GM23248 (cell line): Measurements from ENCODE around the gene CCS. TPM values are rescaled to one million over a fixed set of nuclear protein-coding genes. Genes with fewer than 3 reads are reported as not detected.
A peak's percentile ranks its signal among the peaks of the same experiment; 100 is the strongest.

ENCODE experiments used
- DNase-seq: peaks from one replicate; pipeline ENCODE4 v3.0.0-alpha.2; 2015
- H2AFZ ChIP-seq: fragments of 200-600 bp; sonication (generic); 2 replicates; pipeline ENCODE4 v1.6.1; 2016; ENCODE audit warnings: antibody characterized with exemption
- H3F3A ChIP-seq: fragments of 200-600 bp; sonication (generic); 2 replicates; pipeline ENCODE4 v1.6.1; 2016; ENCODE audit warnings: mild to moderate bottlenecking, antibody characterized with exemption, mixed run types; ENCODE audit not compliant: insufficient read depth
- H3K27ac ChIP-seq: fragments of 200-600 bp; sonication (generic); 2 replicates; pipeline ENCODE4 v1.5.1; 2016; ENCODE audit warnings: mild to moderate bottlenecking
- H3K27me3 ChIP-seq: fragments of 200-600 bp; sonication (generic); replicated peaks from 2 replicates; pipeline ENCODE4 v1.6.1; 2016; ENCODE audit warnings: mild to moderate bottlenecking; ENCODE audit not compliant: insufficient read depth
- H3K36me3 ChIP-seq: fragments of 200-600 bp; sonication (generic); 2 replicates; pipeline ENCODE4 v1.6.1; 2016; ENCODE audit warnings: low read depth, mild to moderate bottlenecking
- H3K4me1 ChIP-seq: fragments of 200-600 bp; sonication (generic); 2 replicates; pipeline ENCODE4 v1.6.1; 2016; ENCODE audit warnings: mild to moderate bottlenecking; ENCODE audit not compliant: insufficient read depth
- H3K4me2 ChIP-seq: fragments of 200-600 bp; sonication (generic); one replicate; pipeline ENCODE4 v1.6.1; 2016; ENCODE audit warnings: mild to moderate bottlenecking; ENCODE audit not compliant: unreplicated experiment
- H3K4me3 ChIP-seq: fragments of 200-600 bp; sonication (generic); 2 replicates; pipeline ENCODE4 v1.5.1; 2016; ENCODE audit warnings: mild to moderate bottlenecking
- H3K79me2 ChIP-seq: fragments of 200-600 bp; sonication (generic); 2 replicates; pipeline ENCODE4 v1.6.1; 2016; ENCODE audit warnings: mild to moderate bottlenecking; ENCODE audit not compliant: insufficient read depth
- H3K9ac ChIP-seq: fragments of 200-600 bp; sonication (generic); 2 replicates; pipeline ENCODE4 v1.6.1; 2016; ENCODE audit warnings: mild to moderate bottlenecking
- H3K9me2 ChIP-seq: fragments of 200-600 bp; sonication (generic); 2 replicates; pipeline ENCODE4 v1.6.1; 2016; ENCODE audit warnings: mixed run types, mild to moderate bottlenecking, moderate library complexity; ENCODE audit not compliant: insufficient read depth
- H3K9me3 ChIP-seq: fragments of 200-600 bp; sonication (generic); one replicate; pipeline ENCODE4 v1.6.1; 2017; ENCODE audit warnings: low read depth
- H4K20me1 ChIP-seq: fragments of 200-600 bp; sonication (generic); 2 replicates; pipeline ENCODE4 v1.6.0; 2016; ENCODE audit not compliant: insufficient read depth
- EZH2 ChIP-seq: fragments of 200-600 bp; sonication (generic); IDR thresholded peaks from 2 replicates; pipeline ENCODE4 v1.6.1; 2018; ENCODE audit warnings: antibody characterized with exemption, mild to moderate bottlenecking; ENCODE audit not compliant: insufficient read depth, poor library complexity, severe bottlenecking
- EZH2phosphoT487 ChIP-seq: fragments of 200-600 bp; sonication (generic); IDR thresholded peaks from 2 replicates; pipeline ENCODE4 v1.6.1; 2018; ENCODE audit warnings: antibody characterized with exemption, moderate library complexity, mild to moderate bottlenecking, low read depth; ENCODE audit not compliant: insufficient read depth
- WGBS, 2 experiments: methylation state at CpG; one replicate each; pipeline ENCODE4 v1.1.6; 2015 to 2017; ENCODE audit warnings: low lambda C conversion rate in 2 of 2, low coverage in 1 of 2; ENCODE audit errors: missing lambda C conversion rate in 2 of 2; 5-methylcytosine and 5-hydroxymethylcytosine counted together
- in situ Hi-C: fragments of 300-500 bp; cut with MboI; formaldehyde crosslinking; loops from 2 replicates; pipeline ENCODE4 v1.15.0; 2020
- polyA plus RNA-seq: library from polyadenylated mRNA; unstranded; fragments of >200 nt; fragmentation: Nextera tagmentation; extraction: Ambion mirVana; gene quantifications from 2 replicates; pipeline ENCODE4 v1.2.1, GENCODE V29; 2016
- total RNA-seq: library from RNA; depleted of rRNA; stranded (reverse); fragments of >200 nt; shearing (Covaris generic); gene quantifications from 2 replicates; pipeline ENCODE4 v1.2.3, GENCODE V29; 2014

Gene CCS
- total and polyA plus RNA-seq, 2 experiments from 2014 or later, result 28.0 to 44.2 TPM

DNA sequence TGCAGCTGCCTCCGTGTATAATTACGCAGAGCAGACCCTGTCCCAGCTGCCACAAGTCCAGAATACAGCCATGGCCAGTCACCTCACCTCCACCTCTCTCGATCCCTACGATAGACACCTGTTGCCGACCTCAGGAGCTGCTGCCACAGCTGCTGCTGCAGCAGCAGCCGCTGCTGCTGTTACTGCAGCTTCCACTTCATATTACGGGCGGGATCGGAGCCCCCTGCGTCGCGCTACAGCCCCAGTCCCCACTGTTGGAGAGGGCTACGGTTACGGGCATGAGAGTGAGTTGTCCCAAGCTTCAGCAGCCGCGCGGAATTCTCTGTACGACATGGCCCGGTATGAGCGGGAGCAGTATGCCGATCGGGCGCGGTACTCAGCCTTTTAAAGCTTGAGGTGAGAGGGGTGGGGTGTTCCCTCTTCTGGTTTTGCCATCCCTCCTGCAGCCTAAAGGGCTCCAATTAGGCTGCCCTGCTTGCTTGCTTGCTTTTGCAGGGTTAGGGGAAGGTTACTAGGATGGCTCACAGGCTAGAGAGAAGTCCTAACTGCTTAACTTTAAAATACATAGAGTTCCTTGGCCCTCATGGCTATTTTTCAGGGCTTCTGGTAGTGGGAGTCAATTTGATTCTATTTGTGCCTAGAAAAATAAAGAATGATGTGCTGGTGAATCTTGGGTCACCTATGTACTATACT is 50.9 kb downstream of the CCS start:
- 89 to 91% methylated on average over 24 of the region's 24 CpGs for WGBS, 2 experiments
- no peaks in the 10 kb centered on the region for H3K27me3 ChIP-seq
- H3F3A ChIP-seq, result peaks cover 55% of the 10 kb centered on the region
- H3K4me1 ChIP-seq, result peaks cover 47% of the 10 kb centered on the region
- in situ Hi-C loops, result no loop called here
- peaks cover 57% of the 10 kb centered on the region for H4K20me1 ChIP-seq
- H2AFZ ChIP-seq, result no peak overlapping the region
- H3K9ac ChIP-seq, result no peak overlapping the region
- H3K9me3 ChIP-seq, result no peaks in the 10 kb centered on the region
- H3K4me2 ChIP-seq, result peak overlapping the region; percentile 8
- no peak overlapping the region for H3K4me3 ChIP-seq
- no peaks in the 10 kb centered on the region for H3K9me2 ChIP-seq
- TF ChIP-seq EZH2, result no peak
- no peak for TF ChIP-seq EZH2phosphoT487
- H3K79me2 ChIP-seq, result peaks cover 100% of the 10 kb centered on the region
- H3K27ac ChIP-seq, result no peak overlapping the region
- DNase-seq, result no peak
- peaks cover 74% of the 10 kb centered on the region for H3K36me3 ChIP-seq

DNA sequence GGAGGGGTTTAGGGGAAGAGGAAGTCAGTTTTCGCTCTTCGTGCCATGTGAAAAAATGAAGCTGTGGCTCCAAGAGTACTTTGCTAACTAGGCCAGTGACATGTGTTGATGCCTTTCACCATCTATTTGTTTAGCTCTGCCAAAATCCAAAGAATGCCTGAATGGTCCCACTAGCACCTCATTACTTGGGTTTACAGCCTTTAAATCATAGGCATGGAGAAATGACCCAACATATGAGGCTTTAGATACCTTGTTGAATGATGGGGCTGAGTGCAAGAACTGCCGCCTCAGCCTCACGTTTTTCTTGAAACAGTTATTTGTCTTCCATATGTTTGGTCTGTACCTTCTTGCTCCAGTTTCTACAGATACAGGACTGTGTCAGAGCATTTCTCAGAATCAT is 53.8 kb downstream of the CCS start:
- in situ Hi-C loops, result no loop called here
- peaks cover 39% of the 10 kb centered on the region for H4K20me1 ChIP-seq
- no peaks in the 10 kb centered on the region for H3K9me2 ChIP-seq
- no peak overlapping the region for H3K9ac ChIP-seq
- no peak overlapping the region for H3K4me3 ChIP-seq
- H3K36me3 ChIP-seq, result peaks cover 83% of the 10 kb centered on the region
- no peaks in the 10 kb centered on the region for H3K9me3 ChIP-seq
- H2AFZ ChIP-seq, result no peak overlapping the region
- DNase-seq, result no peak
- H3K27me3 ChIP-seq, result no peaks in the 10 kb centered on the region
- H3K27ac ChIP-seq, result no peak overlapping the region
- H3K4me2 ChIP-seq, result no peak overlapping the region
- H3K79me2 ChIP-seq, result peaks cover 99% of the 10 kb centered on the region
- WGBS, 2 experiments, result 85 to 86% methylated on average over 4 of the region's 4 CpGs
- peaks cover 49% of the 10 kb centered on the region for H3F3A ChIP-seq
- H3K4me1 ChIP-seq, result peaks cover 26% of the 10 kb centered on the region
- no peak for TF ChIP-seq EZH2phosphoT487
- no peak for TF ChIP-seq EZH2

DNA sequence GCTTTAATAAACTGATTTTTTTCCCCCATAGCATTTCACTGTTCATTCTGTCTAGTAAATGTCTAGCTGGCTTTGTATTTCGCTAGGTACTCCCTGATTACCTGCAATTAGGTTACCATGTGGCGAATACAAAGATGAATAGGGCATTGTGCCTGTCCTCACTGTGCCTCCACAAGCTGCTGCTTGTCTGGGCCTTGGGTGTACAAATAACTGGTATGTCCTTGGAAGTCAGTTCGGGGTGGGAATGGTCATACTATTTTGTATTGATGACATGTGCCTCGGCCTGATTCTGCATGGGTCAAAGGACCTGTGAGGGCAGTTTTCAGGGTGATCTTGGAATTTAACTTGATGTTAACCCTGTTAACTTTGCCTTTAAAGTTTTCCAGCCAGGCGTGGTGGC is 56.9 kb downstream of the CCS start:
- no peak overlapping the region for H3K4me2 ChIP-seq
- no peak for TF ChIP-seq EZH2phosphoT487
- TF ChIP-seq EZH2, result no peak
- peaks cover 52% of the 10 kb centered on the region for H3K36me3 ChIP-seq
- H3K9ac ChIP-seq, result no peak overlapping the region
- H3K27ac ChIP-seq, result no peak overlapping the region
- no peak for DNase-seq
- H3K4me3 ChIP-seq, result no peak overlapping the region
- H3F3A ChIP-seq, result peaks cover 54% of the 10 kb centered on the region
- H3K79me2 ChIP-seq, result peaks cover 99% of the 10 kb centered on the region
- no peaks in the 10 kb centered on the region for H3K27me3 ChIP-seq
- no peak overlapping the region for H2AFZ ChIP-seq
- in situ Hi-C loops, result no loop called here
- WGBS, 2 experiments, result 94 to 98% methylated on average over 5 of the region's 5 CpGs
- peaks cover 17% of the 10 kb centered on the region; the same call in 1 of the 2 replicates for H4K20me1 ChIP-seq
- peaks cover 12% of the 10 kb centered on the region for H3K4me1 ChIP-seq
- no peaks in the 10 kb centered on the region for H3K9me2 ChIP-seq
- H3K9me3 ChIP-seq, result no peaks in the 10 kb centered on the region

DNA sequence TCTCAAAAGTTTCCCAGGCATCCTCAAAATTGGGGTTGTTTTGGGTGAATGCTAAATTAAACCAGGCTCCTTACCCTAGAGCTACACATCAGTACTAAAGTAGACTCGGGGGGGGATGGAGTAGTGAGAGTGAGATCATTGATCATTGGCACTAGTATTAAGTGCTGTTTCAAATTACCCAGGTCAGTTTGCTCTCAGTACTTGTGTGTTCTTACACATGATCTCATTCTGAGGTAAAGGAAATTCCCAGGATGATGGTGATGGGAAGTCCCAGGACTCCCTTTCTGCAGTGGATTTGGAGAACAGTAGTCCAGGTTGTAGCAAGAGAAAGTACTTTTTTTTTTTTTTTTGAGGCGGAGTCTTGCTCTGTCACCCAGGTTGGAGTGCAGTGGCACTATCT is 58.0 kb downstream of the CCS start:
- Histone ChIP-seq H3K27ac (peak overlapping the region; percentile 9; the same call in 1 of the 2 replicates), H3K4me3 (no peak overlapping the region), H3K36me3 (peaks cover 41% of the 10 kb centered on the region), H2AFZ (no peak overlapping the region), H3K9me3 (no peaks in the 10 kb centered on the region), H3K9me2 (no peaks in the 10 kb centered on the region), H3K9ac (no peak overlapping the region), H3K4me2 (no peak overlapping the region), H3F3A (peaks cover 45% of the 10 kb centered on the region), H3K4me1 (0 out of 2 replicates have a peak, but pooled peaks cover 4% of the 10 kb centered on the region), H3K27me3 (no peaks in the 10 kb centered on the region), H3K79me2 (peaks cover 99% of the 10 kb centered on the region), H4K20me1 (peaks cover 13% of the 10 kb centered on the region; the same call in 1 of the 2 replicates)
- in situ Hi-C loops, result no loop called here
- TF ChIP-seq EZH2 (no peak), EZH2phosphoT487 (no peak)
- WGBS, 2 experiments, result 62 to 63% methylated on average over 2 of the region's 2 CpGs
- peak; percentile 34 for DNase-seq
